G401 (cell line): ENCODE data around the gene RRN3. TPM values are rescaled to one million over a fixed set of nuclear protein-coding genes. Genes with fewer than 3 reads are reported as not detected.
"Not testable (repeated sequence)": the region's sequence is repeated elsewhere in the genome, so short reads cannot be mapped to it uniquely, and the experiment has no call there.

Source experiments
- DNase-seq: peaks from one replicate; pipeline ENCODE4 v3.0.0-alpha.2; 2015; ENCODE audit warnings: low spot score
- in situ Hi-C: cut with HindIII; loops from 2 replicates; pipeline ENCODE4 v1.10.0; 2016; ENCODE audit warnings: low sequenced_read_pairs, mixed read lengths
- total RNA-seq: library from RNA; depleted of rRNA; stranded (reverse); fragments of >200 nt; shearing (Covaris generic); gene quantifications from 2 replicates; pipeline ENCODE4 v1.2.3, GENCODE V29; 2014

The RRN3 gene
- total RNA-seq, 1 experiment from 2014 or later: 25.5 TPM

GRCh38 chr16:15034266-15035162 is 59.6 kb downstream of the RRN3 start:
- in situ Hi-C loops: no loop called here
- DNase-seq: no peak

GRCh38 chr16:15033309-15033707 is 60.8 kb downstream of the RRN3 start:
- no peak for DNase-seq
- in situ Hi-C loops: no loop called here

- DNase-seq: no peak
- in situ Hi-C loops: no loop called here
Measured at GRCh38 chr16:15032547-15033308, 61.3 kb downstream of the RRN3 start.

- no peak for DNase-seq
- in situ Hi-C loops: no loop called here
Measured at GRCh38 chr16:15031586-15031985, 62.5 kb downstream of the RRN3 start.

- in situ Hi-C loops: no loop called here
- DNase-seq: no peak
Measured at GRCh38 chr16:15031179-15031578, 62.9 kb downstream of the RRN3 start.

GRCh38 chr16:15029749-15030148 is 64.3 kb downstream of the RRN3 start:
- DNase-seq, in situ Hi-C loops: not testable (repeated sequence)

GRCh38 chr16:15028801-15029698 is 65.0 kb downstream of the RRN3 start:
- peak; percentile 49 for DNase-seq
- in situ Hi-C loops: not testable (repeated sequence)

- DNase-seq: peak; percentile 78
- in situ Hi-C loops: not testable (repeated sequence)
Measured at GRCh38 chr16:15028345-15028715, 65.7 kb downstream of the RRN3 start.

- in situ Hi-C loops: not testable (repeated sequence)
- peak; percentile 73 for DNase-seq
Measured at GRCh38 chr16:15027503-15028344, 66.3 kb downstream of the RRN3 start.

- DNase-seq, in situ Hi-C loops: not testable (repeated sequence)
Measured at GRCh38 chr16:15027051-15027450, 67.0 kb downstream of the RRN3 start.

- in situ Hi-C loops, DNase-seq: not testable (repeated sequence)
Measured at GRCh38 chr16:15025234-15025951, 68.7 kb downstream of the RRN3 start.

- in situ Hi-C loops, DNase-seq: not testable (repeated sequence)
Measured at GRCh38 chr16:15024858-15025199, 69.2 kb downstream of the RRN3 start.

GRCh38 chr16:15023381-15024077 is 70.5 kb downstream of the RRN3 start:
- in situ Hi-C loops: not testable (repeated sequence)
- DNase-seq: peak; percentile 70

GRCh38 chr16:15022194-15022593 is 71.9 kb downstream of the RRN3 start:
- peak; percentile 72 for DNase-seq
- in situ Hi-C loops: not testable (repeated sequence)

GRCh38 chr16:15021429-15021828 is 72.6 kb downstream of the RRN3 start:
- DNase-seq, in situ Hi-C loops: not testable (repeated sequence)

- in situ Hi-C loops: not testable (repeated sequence)
Measured at GRCh38 chr16:15016951-15017580, 77.0 kb downstream of the RRN3 start.

GRCh38 chr16:15016354-15016753 is 77.7 kb downstream of the RRN3 start:
- DNase-seq, in situ Hi-C loops: not testable (repeated sequence)

More at GRCh38 chr16:15016951-15017580, 77.0 kb downstream of the RRN3 start:
- not testable (repeated sequence) for DNase-seq
